Sigmoid colon (tissue), 4 donors: Measurements from ENCODE around the gene LETM1.

Experiments used
- CTCF ChIP-seq, 4 experiments: fragments of 450-650 bp in 3 of 4; fragments of 200-600 bp in 1 of 4; IDR thresholded peaks; one replicate each; pipeline ENCODE4 v1.5.1; 2016 to 2019; ENCODE audit warnings: antibody characterized with exemption in 4 of 4, mild to moderate bottlenecking in 3 of 4, moderate library complexity in 2 of 4
- EP300 ChIP-seq, 4 donors: sonication (generic); formaldehyde crosslinking; IDR thresholded peaks; one replicate each; pipeline ENCODE4 v1.6.1; 2017; ENCODE audit warnings: antibody characterized with exemption in 4 of 4
- POLR2AphosphoS5 ChIP-seq, 4 donors: sonication (generic); formaldehyde crosslinking; IDR thresholded peaks; one replicate each; pipeline ENCODE4 v1.6.1; 2017; ENCODE audit warnings: antibody characterized with exemption in 4 of 4

GRCh38 chr4:1762264-1763010 lies 93.5 kb downstream of the LETM1 start:
- no peak for TF ChIP-seq CTCF (IDR thresholded peaks at IDR 0.05)
- TF ChIP-seq EP300 (IDR thresholded peaks at IDR 0.05), result no peak
- TF ChIP-seq POLR2AphosphoS5 (IDR thresholded peaks at IDR 0.05), result no peak
